Prostate gland (tissue), 2 donors: ENCODE results near the gene HOXA11. TPM values are rescaled to one million over a fixed set of nuclear protein-coding genes. Genes with fewer than 3 reads are reported as not detected.
A peak's percentile ranks its signal among the peaks of the same experiment; 100 is the strongest.

Experiments
- DNase-seq: peaks from one replicate; pipeline ENCODE4 v3.0.0-alpha.2; 2019; ENCODE audit warnings: low spot score
- H3K27ac ChIP-seq, 2 donors: fragments of 200-600 bp; sonication (generic); 2 replicates each; pipeline ENCODE4 v1.5.1; 2017 to 2019
- H3K27me3 ChIP-seq: fragments of 200-600 bp; sonication (generic); replicated peaks from 2 replicates; pipeline ENCODE4 v1.5.1; 2019; ENCODE audit not compliant: insufficient read depth
- H3K36me3 ChIP-seq, 2 donors: fragments of 200-600 bp; sonication (generic); 1 replicate in 1 of 2; 2 replicates in 1 of 2; pipeline versions ENCODE4 v1.5.1 to v1.8.1; 2017 to 2019
- H3K4me1 ChIP-seq: fragments of 200-600 bp; sonication (generic); replicated peaks from 2 replicates; pipeline ENCODE4 v1.5.1; 2019
- H3K4me3 ChIP-seq, 2 donors: fragments of 200-600 bp; sonication (generic); 2 replicates each; pipeline ENCODE4 v1.5.1; 2017 to 2019
- H3K9me3 ChIP-seq: fragments of 200-600 bp; sonication (generic); 2 replicates; pipeline ENCODE4 v1.5.1; 2017
- CTCF ChIP-seq, 4 experiments: fragments of 200-600 bp in 2 of 4; fragments of 450-650 bp in 2 of 4; sonication (generic) in 2 of 4; IDR thresholded peaks; 1 replicate in 3 of 4; 2 replicates in 1 of 4; pipeline ENCODE4 v1.5.1; 2016 to 2019; ENCODE audit warnings: antibody characterized with exemption in 4 of 4, mild to moderate bottlenecking in 2 of 4, moderate library complexity in 2 of 4
- POLR2A ChIP-seq: fragments of 450-650 bp; IDR thresholded peaks from one replicate; pipeline ENCODE4 v1.6.1; 2016; ENCODE audit warnings: antibody characterized with exemption, mild to moderate bottlenecking
- POLR2AphosphoS5 ChIP-seq: sonication (generic); formaldehyde crosslinking; IDR thresholded peaks from one replicate; pipeline ENCODE4 v1.6.1; 2017; ENCODE audit warnings: antibody characterized with exemption
- WGBS: methylation state at CpG from one replicate; pipeline ENCODE4 v1.1.5; 2018; 5-methylcytosine and 5-hydroxymethylcytosine counted together
- intact Hi-C: fragments of 100-400 bp; cut with DNase I; formaldehyde crosslinking; loops from one replicate; pipeline ENCODE4 v1.14.2; 2022
- total RNA-seq, 2 donors: library from RNA; depleted of rRNA; stranded (reverse); fragments of >200 nt; gene quantifications; one replicate each; pipeline ENCODE4 v1.1.0, GENCODE V29; 2016

Gene HOXA11
- total RNA-seq, 2 donors from 2014 or later, result 8.5 to 9.8 TPM

DNA sequence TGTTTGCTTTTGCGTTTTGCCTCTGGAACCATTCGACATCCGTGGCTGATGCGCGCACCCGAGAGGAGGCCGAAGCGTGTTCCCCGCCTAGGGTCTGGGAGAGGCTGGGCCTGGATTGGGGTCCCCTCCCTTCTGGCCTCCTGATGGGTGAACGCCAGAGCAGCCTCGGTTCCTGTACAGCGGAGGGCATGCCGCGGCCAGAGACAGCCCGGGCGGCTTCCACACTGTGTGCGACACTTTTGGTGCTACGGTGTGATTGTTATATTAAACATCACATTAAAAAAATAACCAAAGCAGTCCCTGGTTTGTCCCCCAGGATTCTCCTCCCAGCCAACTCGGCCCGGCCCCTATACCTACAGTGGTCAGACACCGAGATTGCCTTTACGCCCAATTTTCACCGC lies 24.9 kb downstream of the HOXA11 start:
- Histone ChIP-seq H3K9me3 (no peaks in the 10 kb centered on the region), H3K27ac (peak overlapping the region; percentile 73 to 96), H3K4me1 (peaks cover 4% of the 10 kb centered on the region), H3K27me3 (no peaks in the 10 kb centered on the region), H3K36me3 (no peaks in the 10 kb centered on the region), H3K4me3 (peak overlapping the region; percentile 61 to 80)
- intact Hi-C loops, result loop anchor here (2.0 kb wide), 1 partner anchor 789 kb away; no protein-coding TSS in a partner anchor
- TF ChIP-seq POLR2AphosphoS5, result no peak
- DNase-seq, result no peak
- 43% methylated on average over 21 of the region's 23 CpGs for WGBS

GRCh38 chr7:27159266-27160144 lies 25.5 kb downstream of the HOXA11 start:
- Histone ChIP-seq H3K36me3 (no peaks in the 10 kb centered on the region), H3K27ac (peak overlapping the region; percentile 73 to 96), H3K4me1 (peaks cover 4% of the 10 kb centered on the region), H3K27me3 (no peaks in the 10 kb centered on the region), H3K9me3 (no peaks in the 10 kb centered on the region), H3K4me3 (peak overlapping the region; percentile 61 to 80)
- TF ChIP-seq POLR2A (no peak), CTCF (IDR thresholded peaks at IDR 0.05) (no peak), POLR2AphosphoS5 (peak; percentile 24)
- 62% methylated on average over 27 of the region's 27 CpGs for WGBS
- intact Hi-C loops, result loop anchor here (2.0 to 10.0 kb wide), 3 partner anchors 789 to 1295 kb away; no protein-coding TSS in a partner anchor
- no peak for DNase-seq

- no peaks in the 10 kb centered on the region for H3K27me3 ChIP-seq
- no peak for DNase-seq
- peaks cover 4% of the 10 kb centered on the region for H3K4me1 ChIP-seq
- peak overlapping the region in 1 of 2 donors; percentile 96 for H3K27ac ChIP-seq
- no peaks in the 10 kb centered on the region for H3K9me3 ChIP-seq
- 94% methylated on average over 34 of the region's 35 CpGs for whole genome bisulfite sequencing
- H3K36me3 ChIP-seq, result no peaks in the 10 kb centered on the region
- intact Hi-C loops, result loop anchor here (10.0 kb wide), 2 partner anchors 1064 to 1294 kb away; no protein-coding TSS in a partner anchor
- TF ChIP-seq POLR2A (no peak), CTCF (IDR thresholded peaks at IDR 0.05) (no peak), POLR2AphosphoS5 (no peak)
- H3K4me3 ChIP-seq, result no peak overlapping the region
Measured at GRCh38 chr7:27158436-27159265, 26.4 kb downstream of the HOXA11 start.

- Histone ChIP-seq H3K4me3 (no peak overlapping the region), H3K27me3 (no peaks in the 10 kb centered on the region), H3K4me1 (peaks cover 4% of the 10 kb centered on the region), H3K27ac (no peak overlapping the region), H3K9me3 (no peaks in the 10 kb centered on the region), H3K36me3 (no peaks in the 10 kb centered on the region)
- TF ChIP-seq POLR2A (no peak), POLR2AphosphoS5 (no peak), CTCF (IDR thresholded peaks at IDR 0.05) (no peak)
- intact Hi-C loops, result loop anchor here (10.0 kb wide), 2 partner anchors 1063 to 1293 kb away; no protein-coding TSS in a partner anchor
- WGBS, result 90% methylated on average over 30 of the region's 30 CpGs
- no peak for DNase-seq
Measured at GRCh38 chr7:27157702-27158431, 27.2 kb downstream of the HOXA11 start.
